ENCODE measurements around the gene DNAJB11.
"Not testable (repeated sequence)": the region's sequence is repeated elsewhere in the genome, so short reads cannot be mapped to it uniquely, and the experiment has no call there.

Gene DNAJB11

GRCh38 chr3:186552408-186553031, 18.0 kb upstream of the DNAJB11 start:
- TF ChIP-seq, protein P1, sequence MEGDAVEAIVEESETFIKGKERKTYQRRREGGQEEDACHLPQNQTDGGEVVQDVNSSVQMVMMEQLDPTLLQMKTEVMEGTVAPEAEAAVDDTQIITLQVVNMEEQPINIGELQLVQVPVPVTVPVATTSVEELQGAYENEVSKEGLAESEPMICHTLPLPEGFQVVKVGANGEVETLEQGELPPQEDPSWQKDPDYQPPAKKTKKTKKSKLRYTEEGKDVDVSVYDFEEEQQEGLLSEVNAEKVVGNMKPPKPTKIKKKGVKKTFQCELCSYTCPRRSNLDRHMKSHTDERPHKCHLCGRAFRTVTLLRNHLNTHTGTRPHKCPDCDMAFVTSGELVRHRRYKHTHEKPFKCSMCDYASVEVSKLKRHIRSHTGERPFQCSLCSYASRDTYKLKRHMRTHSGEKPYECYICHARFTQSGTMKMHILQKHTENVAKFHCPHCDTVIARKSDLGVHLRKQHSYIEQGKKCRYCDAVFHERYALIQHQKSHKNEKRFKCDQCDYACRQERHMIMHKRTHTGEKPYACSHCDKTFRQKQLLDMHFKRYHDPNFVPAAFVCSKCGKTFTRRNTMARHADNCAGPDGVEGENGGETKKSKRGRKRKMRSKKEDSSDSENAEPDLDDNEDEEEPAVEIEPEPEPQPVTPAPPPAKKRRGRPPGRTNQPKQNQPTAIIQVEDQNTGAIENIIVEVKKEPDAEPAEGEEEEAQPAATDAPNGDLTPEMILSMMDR (IDR thresholded peaks at IDR 0.05; ENCODE audit: low read depth, low read length, poor library complexity, severe bottlenecking) = no peak
- no peak for TF ChIP-seq EZH2phosphoT487 (IDR thresholded peaks at IDR 0.05; ENCODE audit: borderline replicate concordance, low read length)
- Histone ChIP-seq H3K27me3 (ENCODE audit: control insufficient read depth, low read length) (no peaks in the 10 kb centered on the region), H3K27ac (ENCODE audit: low read depth, low read length) (no peak overlapping the region), H3K79me2 (ENCODE audit: control insufficient read depth, low read length) (no peaks in the 10 kb centered on the region), H3K9me3 (ENCODE audit: control insufficient read depth, insufficient read depth, low read length) (no peaks in the 10 kb centered on the region), H3K9me2 (replicated peaks; ENCODE audit: control insufficient read depth, low read length) (no peaks in the 10 kb centered on the region), H3K4me1 (ENCODE audit: control insufficient read depth, low read length) (no peaks in the 10 kb centered on the region), H3F3A (ENCODE audit: control insufficient read depth, insufficient read depth) (no peaks in the 10 kb centered on the region), H3K36me3 (ENCODE audit: control insufficient read depth, low read length) (peaks cover 64% of the 10 kb centered on the region), H3K4me3 (ENCODE audit: low read length) (no peak overlapping the region), H3K4me2 (ENCODE audit: low read length) (no peak overlapping the region), H4K20me1 (ENCODE audit: control insufficient read depth, insufficient read depth, low read depth, low read length) (no peaks in the 10 kb centered on the region)

DNA sequence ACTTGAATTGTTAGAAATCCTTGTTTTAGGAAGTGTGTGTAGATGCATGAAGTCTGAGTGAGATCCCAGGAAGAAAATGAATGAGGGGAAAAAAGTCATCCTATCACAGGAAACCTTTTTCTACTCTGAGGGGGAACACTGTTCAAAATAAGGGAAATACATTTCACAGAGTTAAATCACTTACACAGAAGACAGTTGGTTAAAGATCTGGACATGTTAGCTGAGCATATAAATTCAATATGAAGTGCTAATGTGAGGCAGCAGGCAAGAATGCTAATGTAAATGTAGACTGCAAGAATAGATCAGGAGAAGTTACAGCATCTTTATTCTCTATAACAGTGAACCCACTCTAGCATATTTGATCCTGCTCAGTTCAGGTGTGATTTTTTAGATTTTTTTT, 5.9 kb upstream of the DNAJB11 start:
- Histone ChIP-seq H3K9me2 (replicated peaks; ENCODE audit: control insufficient read depth, low read length) (no peaks in the 10 kb centered on the region), H3F3A (ENCODE audit: control insufficient read depth, insufficient read depth) (no peaks in the 10 kb centered on the region; the same call in 1 of the 2 replicates), H3K4me3 (ENCODE audit: low read length) (no peak overlapping the region), H3K79me2 (ENCODE audit: control insufficient read depth, low read length) (peaks cover 76% of the 10 kb centered on the region), H4K20me1 (ENCODE audit: control insufficient read depth, insufficient read depth, low read depth, low read length) (no peaks in the 10 kb centered on the region), H3K9me3 (ENCODE audit: control insufficient read depth, insufficient read depth, low read length) (no peaks in the 10 kb centered on the region), H3K27ac (ENCODE audit: low read depth, low read length) (no peak overlapping the region), H3K4me2 (ENCODE audit: low read length) (no peak overlapping the region), H3K36me3 (ENCODE audit: control insufficient read depth, low read length) (peaks cover 46% of the 10 kb centered on the region), H3K27me3 (ENCODE audit: control insufficient read depth, low read length) (no peaks in the 10 kb centered on the region), H3K4me1 (ENCODE audit: control insufficient read depth, low read length) (peaks cover 29% of the 10 kb centered on the region)
- no peak for TF ChIP-seq EZH2phosphoT487 (IDR thresholded peaks at IDR 0.05; ENCODE audit: borderline replicate concordance, low read length)

DNA sequence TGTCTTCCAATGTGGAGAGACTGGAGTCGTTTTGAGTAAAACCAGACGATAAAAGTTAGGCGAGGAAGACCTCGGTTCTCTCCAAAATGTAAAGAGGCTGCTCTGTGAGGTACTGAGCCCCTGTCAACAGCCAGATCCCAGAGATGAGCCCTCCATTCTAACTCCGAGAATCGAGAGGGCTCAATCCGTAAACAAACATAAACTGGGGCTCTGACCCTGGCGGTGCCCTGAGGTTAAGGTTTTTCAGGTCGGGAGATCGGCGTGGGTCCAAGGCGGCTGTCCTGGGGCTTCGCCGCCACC, 3.8 kb upstream of the DNAJB11 start:
- Histone ChIP-seq H4K20me1 (ENCODE audit: control insufficient read depth, insufficient read depth, low read depth, low read length) (no peaks in the 10 kb centered on the region), H3K27ac (ENCODE audit: low read depth, low read length) (peak overlapping the region; percentile 35), H3K4me2 (ENCODE audit: low read length) (peak overlapping the region; percentile 90), H3K79me2 (ENCODE audit: control insufficient read depth, low read length) (peaks cover 81% of the 10 kb centered on the region), H3K4me1 (ENCODE audit: control insufficient read depth, low read length) (peaks cover 36% of the 10 kb centered on the region), H3K36me3 (ENCODE audit: control insufficient read depth, low read length) (peaks cover 39% of the 10 kb centered on the region), H3F3A (ENCODE audit: control insufficient read depth, insufficient read depth) (no peaks in the 10 kb centered on the region; the same call in 1 of the 2 replicates), H3K27me3 (ENCODE audit: control insufficient read depth, low read length) (no peaks in the 10 kb centered on the region), H3K9me2 (replicated peaks; ENCODE audit: control insufficient read depth, low read length) (no peaks in the 10 kb centered on the region), H3K4me3 (ENCODE audit: low read length) (peak overlapping the region; percentile 89), H3K9me3 (ENCODE audit: control insufficient read depth, insufficient read depth, low read length) (no peaks in the 10 kb centered on the region)
- TF ChIP-seq, protein P1 (IDR thresholded peaks at IDR 0.05; ENCODE audit: low read depth, low read length, poor library complexity, severe bottlenecking) = no peak
- no peak for TF ChIP-seq EZH2phosphoT487 (IDR thresholded peaks at IDR 0.05; ENCODE audit: borderline replicate concordance, low read length)

- H3K4me2 ChIP-seq (ENCODE audit: low read length) = peak within 1 kb of the TSS; percentile 90
- H3K36me3 ChIP-seq (ENCODE audit: control insufficient read depth, low read length) = peaks cover 42% of the 10 kb centered on the region
- no peaks in the 10 kb centered on the region; the same call in 1 of the 2 replicates for H3F3A ChIP-seq (ENCODE audit: control insufficient read depth, insufficient read depth)
- TF ChIP-seq EZH2phosphoT487 (IDR thresholded peaks at IDR 0.05; ENCODE audit: borderline replicate concordance, low read length) = no peak
- TF ChIP-seq, protein P1 (IDR thresholded peaks at IDR 0.05; ENCODE audit: low read depth, low read length, poor library complexity, severe bottlenecking) = peak; percentile 8
- H4K20me1 ChIP-seq (ENCODE audit: control insufficient read depth, insufficient read depth, low read depth, low read length) = no peaks in the 10 kb centered on the region
- H3K27me3 ChIP-seq (ENCODE audit: control insufficient read depth, low read length) = no peaks in the 10 kb centered on the region
- peak within 1 kb of the TSS; percentile 66 for H3K27ac ChIP-seq (ENCODE audit: low read depth, low read length)
- H3K79me2 ChIP-seq (ENCODE audit: control insufficient read depth, low read length) = peaks cover 81% of the 10 kb centered on the region
- no peaks in the 10 kb centered on the region for H3K9me3 ChIP-seq (ENCODE audit: control insufficient read depth, insufficient read depth, low read length)
- no peaks in the 10 kb centered on the region for H3K9me2 ChIP-seq (replicated peaks; ENCODE audit: control insufficient read depth, low read length)
- H3K4me1 ChIP-seq (ENCODE audit: control insufficient read depth, low read length) = peaks cover 41% of the 10 kb centered on the region
- peak within 1 kb of the TSS; percentile 89 for H3K4me3 ChIP-seq (ENCODE audit: low read length)
Measured at GRCh38 chr3:186567072-186567921, 3.2 kb upstream of the DNAJB11 start, which contains the start of gene TBCCD1. TSS of gene TBCCD1 (minus strand) at chr3:186567339. CDS start at chr3:186564329, 3,010 bp downstream.

DNA sequence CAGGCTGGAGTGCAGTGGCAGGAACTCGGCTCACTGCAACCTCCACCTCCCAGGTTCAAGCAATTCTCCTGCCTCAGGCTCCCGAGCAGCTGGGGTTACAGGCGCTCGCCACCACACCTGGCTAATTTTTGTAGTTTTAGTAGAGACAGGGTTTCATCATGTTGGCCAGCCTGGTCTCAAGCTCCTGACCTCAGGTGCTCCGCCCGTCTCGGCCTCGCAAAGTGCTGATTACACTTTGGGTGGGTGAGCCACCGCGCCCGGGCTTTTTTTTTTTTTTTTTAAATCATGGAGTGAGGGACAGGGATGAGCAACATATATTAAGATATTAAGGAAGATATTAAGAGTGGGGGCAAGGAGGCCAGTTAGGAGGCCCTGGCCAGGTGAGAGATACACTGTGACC, 1.2 kb upstream of the DNAJB11 start:
- H3K27ac ChIP-seq (ENCODE audit: low read depth, low read length); H3K27me3 ChIP-seq (ENCODE audit: control insufficient read depth, low read length); H3K9me2 ChIP-seq (replicated peaks; ENCODE audit: control insufficient read depth, low read length); H3K9me3 ChIP-seq (ENCODE audit: control insufficient read depth, insufficient read depth, low read length); H4K20me1 ChIP-seq (ENCODE audit: control insufficient read depth, insufficient read depth, low read depth, low read length); H3F3A ChIP-seq (ENCODE audit: control insufficient read depth, insufficient read depth): not testable (repeated sequence)
- Histone ChIP-seq H3K4me1 (ENCODE audit: control insufficient read depth, low read length) (peaks cover 45% of the 10 kb centered on the region), H3K79me2 (ENCODE audit: control insufficient read depth, low read length) (peaks cover 89% of the 10 kb centered on the region), H3K4me3 (ENCODE audit: low read length) (peak overlapping the region; percentile 99), H3K36me3 (ENCODE audit: control insufficient read depth, low read length) (peaks cover 46% of the 10 kb centered on the region), H3K4me2 (ENCODE audit: low read length) (peak overlapping the region; percentile 89)
